ENCODE data around the gene KRT2. TPM values are rescaled to one million over a fixed set of nuclear protein-coding genes. Genes with fewer than 3 reads are reported as not detected.

KRT2 gene
- total RNA-seq, 1 donor from 2014 or later: not detected

- no peaks in the 10 kb centered on the region for H3K36me3 Mint-ChIP-seq
- H3K27ac Mint-ChIP-seq: no peak overlapping the region
- H3K4me1 Mint-ChIP-seq: no peaks in the 10 kb centered on the region
- DNase-seq (ENCODE audit: low spot score in 2 of 2, unreplicated experiment in 2 of 2): peak in 1 of 2 experiments; percentile 24
- H3K27me3 Mint-ChIP-seq (ENCODE audit: low read depth): peaks cover 78% of the 10 kb centered on the region
- TF ChIP-seq CTCF (IDR thresholded peaks at IDR 0.05; ENCODE audit: unreplicated experiment): no peak
- no peaks in the 10 kb centered on the region for H3K9me3 Mint-ChIP-seq
- H3K4me3 Mint-ChIP-seq: no peak overlapping the region
Observed at GRCh38 chr12:52611080-52611468, 40.9 kb downstream of the KRT2 start.

- no peak for DNase-seq (ENCODE audit: low spot score in 2 of 2, unreplicated experiment in 2 of 2)
- no peaks in the 10 kb centered on the region for H3K9me3 Mint-ChIP-seq
- H3K36me3 Mint-ChIP-seq: no peaks in the 10 kb centered on the region
- H3K4me3 Mint-ChIP-seq: no peak overlapping the region
- H3K27me3 Mint-ChIP-seq (ENCODE audit: low read depth): peaks cover 79% of the 10 kb centered on the region
- H3K27ac Mint-ChIP-seq: no peak overlapping the region
- H3K4me1 Mint-ChIP-seq: no peaks in the 10 kb centered on the region
- no peak for TF ChIP-seq CTCF (IDR thresholded peaks at IDR 0.05; ENCODE audit: unreplicated experiment)
Observed at GRCh38 chr12:52608826-52609630, 43.0 kb downstream of the KRT2 start.

- TF ChIP-seq CTCF (IDR thresholded peaks at IDR 0.05; ENCODE audit: unreplicated experiment): no peak
- Mint-ChIP-seq H3K4me3 (no peak overlapping the region), H3K27me3 (ENCODE audit: low read depth) (peaks cover 74% of the 10 kb centered on the region), H3K9me3 (no peaks in the 10 kb centered on the region), H3K36me3 (no peaks in the 10 kb centered on the region), H3K27ac (no peak overlapping the region), H3K4me1 (no peaks in the 10 kb centered on the region)
- no peak for DNase-seq (ENCODE audit: low spot score in 2 of 2, unreplicated experiment in 2 of 2)
Observed at GRCh38 chr12:52608161-52608560, 43.9 kb downstream of the KRT2 start.

- no peak overlapping the region for H3K27ac Mint-ChIP-seq
- no peak for DNase-seq (ENCODE audit: low spot score in 2 of 2, unreplicated experiment in 2 of 2)
- H3K27me3 Mint-ChIP-seq (ENCODE audit: low read depth): peaks cover 73% of the 10 kb centered on the region
- no peaks in the 10 kb centered on the region for H3K4me1 Mint-ChIP-seq
- no peaks in the 10 kb centered on the region for H3K36me3 Mint-ChIP-seq
- TF ChIP-seq CTCF (IDR thresholded peaks at IDR 0.05; ENCODE audit: unreplicated experiment): no peak
- H3K4me3 Mint-ChIP-seq: no peak overlapping the region
- no peaks in the 10 kb centered on the region for H3K9me3 Mint-ChIP-seq
Observed at GRCh38 chr12:52607314-52607713, 44.7 kb downstream of the KRT2 start.

- no peak for TF ChIP-seq CTCF (IDR thresholded peaks at IDR 0.05; ENCODE audit: unreplicated experiment)
- Mint-ChIP-seq H3K4me3 (no peak overlapping the region), H3K27me3 (ENCODE audit: low read depth) (peaks cover 72% of the 10 kb centered on the region), H3K36me3 (no peaks in the 10 kb centered on the region), H3K9me3 (no peaks in the 10 kb centered on the region), H3K4me1 (no peaks in the 10 kb centered on the region), H3K27ac (no peak overlapping the region)
- DNase-seq (ENCODE audit: low spot score in 2 of 2, unreplicated experiment in 2 of 2): no peak
Observed at GRCh38 chr12:52606581-52607218, 45.3 kb downstream of the KRT2 start.
